HepG2 (cell line): ENCODE results near the gene NRBP1.

ENCODE experiments used
- CTCF ChIP-seq: sonication (generic); formaldehyde crosslinking; IDR thresholded peaks from 2 replicates; pipeline ENCODE4 v1.5.0; 2020; ENCODE audit warnings: mild to moderate bottlenecking, missing genetic modification reagents, moderate library complexity
- EP300 ChIP-seq, 3 experiments: sonication (generic) in 1 of 3; formaldehyde crosslinking in 1 of 3; IDR thresholded peaks; 2 replicates each; pipeline versions ENCODE4 v1.5.1 to v1.6.1; 2011 to 2020; ENCODE audit warnings: low read depth in 2 of 3, low read length in 2 of 3, borderline replicate concordance in 1 of 3, improper control_type of control experiment in 1 of 3, mild to moderate bottlenecking in 1 of 3, missing genetic modification reagents in 1 of 3, moderate library complexity in 1 of 3
- FOXJ3 ChIP-seq: sonication (generic); formaldehyde crosslinking; IDR thresholded peaks from 2 replicates; pipeline ENCODE4 v1.4.0; 2020; ENCODE audit warnings: missing genetic modification reagents, mild to moderate bottlenecking, borderline replicate concordance
- IKZF4 ChIP-seq: sonication (generic); formaldehyde crosslinking; IDR thresholded peaks from 2 replicates; pipeline ENCODE4 v1.5.1; 2020; ENCODE audit warnings: borderline replicate concordance, mild to moderate bottlenecking, low read depth, missing genetic modification reagents; ENCODE audit errors: not compliant biosample characterization
- PPARG ChIP-seq: conservative IDR thresholded peaks from 2 replicates; pipeline ENCODE4 v1.6.1; 2016; ENCODE audit warnings: missing biosample characterization, missing genetic modification reagents
- PTBP1 ChIP-seq: fragments of 200-400 bp; formaldehyde crosslinking; IDR thresholded peaks from 2 replicates; pipeline ENCODE4 v1.6.1; 2018; ENCODE audit warnings: low read length, low read depth; ENCODE audit not compliant: poor library complexity, severe bottlenecking
- STAT5B ChIP-seq: sonication (generic); formaldehyde crosslinking; IDR thresholded peaks from 2 replicates; pipeline ENCODE4 v1.4.0; 2020; ENCODE audit warnings: missing genetic modification reagents
- TCF12 ChIP-seq, 2 experiments: fragments of 450-650 bp in 1 of 2; sonication (generic) in 1 of 2; formaldehyde crosslinking in 1 of 2; IDR thresholded peaks; 2 replicates each; pipeline versions ENCODE4 v1.6.1 to v1.8.0; 2017 to 2022; ENCODE audit warnings: antibody characterized with exemption in 1 of 2, mild to moderate bottlenecking in 1 of 2, missing genetic modification reagents in 1 of 2, moderate library complexity in 1 of 2
- TP53 ChIP-seq: sonication (generic); formaldehyde crosslinking; conservative IDR thresholded peaks from 2 replicates; pipeline ENCODE4 v1.4.0; 2020; ENCODE audit warnings: missing genetic modification reagents
- ZNF253 ChIP-seq: sonication (generic); formaldehyde crosslinking; IDR thresholded peaks from 2 replicates; pipeline ENCODE4 v1.8.0; 2022; ENCODE audit warnings: mild to moderate bottlenecking, missing genetic modification reagents, borderline replicate concordance
- ZNF281 ChIP-seq: sonication (generic); formaldehyde crosslinking; IDR thresholded peaks from 2 replicates; pipeline ENCODE4 v1.4.0; 2020; ENCODE audit warnings: missing genetic modification reagents, borderline replicate concordance
- TF ChIP-seq, protein P1 (sequence below): sonication (generic); formaldehyde crosslinking; IDR thresholded peaks from 2 replicates; pipeline ENCODE4 v1.4.0; 2020; ENCODE audit warnings: missing genetic modification reagents

DNA sequence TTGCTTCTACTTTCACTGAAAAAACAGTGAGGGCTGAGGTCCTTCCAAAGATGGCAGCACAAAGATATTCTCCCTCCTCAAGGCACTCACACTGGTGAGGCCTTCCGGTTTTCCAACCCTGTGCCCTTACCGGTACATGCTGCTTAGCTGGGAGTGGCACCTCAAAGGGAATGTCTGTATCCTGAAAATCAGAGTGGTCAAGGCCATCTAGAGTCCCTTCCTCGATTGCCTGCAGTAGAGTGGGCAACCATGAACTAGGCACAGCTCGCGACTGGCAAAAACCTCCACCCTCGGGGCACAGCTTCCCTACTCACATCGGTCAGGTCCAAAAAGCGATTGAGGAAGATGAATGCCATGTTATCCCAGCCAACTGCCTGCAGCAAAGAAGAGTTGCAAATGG is 17.2 kb downstream of the NRBP1 start:
- TF ChIP-seq CTCF (CRISPR knock-in tag): no peak
- no peak for TF ChIP-seq IKZF4 (CRISPR knock-in tag)
- TF ChIP-seq ZNF253: no peak
- no peak for TF ChIP-seq PPARG (CRISPR knock-in tag)
- TF ChIP-seq, protein P1, sequence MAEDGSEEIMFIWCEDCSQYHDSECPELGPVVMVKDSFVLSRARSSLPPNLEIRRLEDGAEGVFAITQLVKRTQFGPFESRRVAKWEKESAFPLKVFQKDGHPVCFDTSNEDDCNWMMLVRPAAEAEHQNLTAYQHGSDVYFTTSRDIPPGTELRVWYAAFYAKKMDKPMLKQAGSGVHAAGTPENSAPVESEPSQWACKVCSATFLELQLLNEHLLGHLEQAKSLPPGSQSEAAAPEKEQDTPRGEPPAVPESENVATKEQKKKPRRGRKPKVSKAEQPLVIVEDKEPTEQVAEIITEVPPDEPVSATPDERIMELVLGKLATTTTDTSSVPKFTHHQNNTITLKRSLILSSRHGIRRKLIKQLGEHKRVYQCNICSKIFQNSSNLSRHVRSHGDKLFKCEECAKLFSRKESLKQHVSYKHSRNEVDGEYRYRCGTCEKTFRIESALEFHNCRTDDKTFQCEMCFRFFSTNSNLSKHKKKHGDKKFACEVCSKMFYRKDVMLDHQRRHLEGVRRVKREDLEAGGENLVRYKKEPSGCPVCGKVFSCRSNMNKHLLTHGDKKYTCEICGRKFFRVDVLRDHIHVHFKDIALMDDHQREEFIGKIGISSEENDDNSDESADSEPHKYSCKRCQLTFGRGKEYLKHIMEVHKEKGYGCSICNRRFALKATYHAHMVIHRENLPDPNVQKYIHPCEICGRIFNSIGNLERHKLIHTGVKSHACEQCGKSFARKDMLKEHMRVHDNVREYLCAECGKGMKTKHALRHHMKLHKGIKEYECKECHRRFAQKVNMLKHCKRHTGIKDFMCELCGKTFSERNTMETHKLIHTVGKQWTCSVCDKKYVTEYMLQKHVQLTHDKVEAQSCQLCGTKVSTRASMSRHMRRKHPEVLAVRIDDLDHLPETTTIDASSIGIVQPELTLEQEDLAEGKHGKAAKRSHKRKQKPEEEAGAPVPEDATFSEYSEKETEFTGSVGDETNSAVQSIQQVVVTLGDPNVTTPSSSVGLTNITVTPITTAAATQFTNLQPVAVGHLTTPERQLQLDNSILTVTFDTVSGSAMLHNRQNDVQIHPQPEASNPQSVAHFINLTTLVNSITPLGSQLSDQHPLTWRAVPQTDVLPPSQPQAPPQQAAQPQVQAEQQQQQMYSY: 0 out of 2 replicates have a peak, but pooled peaks have one; percentile 1
- TF ChIP-seq STAT5B (CRISPR knock-in tag): no peak
- TF ChIP-seq FOXJ3 (CRISPR knock-in tag): no peak
- no peak for TF ChIP-seq TCF12 (IDR thresholded peaks at IDR 0.05)
- TF ChIP-seq TCF12 (CRISPR knock-in tag; IDR thresholded peaks at IDR 0.05): no peak
- no peak for TF ChIP-seq ZNF281 (CRISPR knock-in tag)
- no peak for TF ChIP-seq EP300 (IDR thresholded peaks at IDR 0.05; ENCODE audit: low read depth in 2 of 2, low read length in 2 of 2)
- TF ChIP-seq EP300 (CRISPR knock-in tag; IDR thresholded peaks at IDR 0.05; ENCODE audit: borderline replicate concordance): no peak
- no peak for TF ChIP-seq TP53 (CRISPR knock-in tag)
- TF ChIP-seq PTBP1: no peak
